Hepatocyte (in vitro differentiated cells): ENCODE measurements around the gene SLC25A40. TPM values are rescaled to one million over a fixed set of nuclear protein-coding genes. Genes with fewer than 3 reads are reported as not detected.
"Not testable (repeated sequence)": the region's sequence is repeated elsewhere in the genome, so short reads cannot be mapped to it uniquely, and the experiment has no call there.

ENCODE experiments used
- DNase-seq: peaks from one replicate; pipeline ENCODE4 v3.0.0-alpha.2; 2016; ENCODE audit warnings: low spot score
- H2AFZ ChIP-seq: fragments of 200-600 bp; sonication (generic); 2 replicates; pipeline ENCODE4 v1.6.0; 2016; ENCODE audit warnings: antibody characterized with exemption, mild to moderate bottlenecking
- H3K27ac ChIP-seq: fragments of 200-600 bp; sonication (generic); 2 replicates; pipeline ENCODE4 v1.5.1; 2016; ENCODE audit warnings: mild to moderate bottlenecking
- H3K27me3 ChIP-seq: fragments of 200-600 bp; sonication (generic); 2 replicates; pipeline ENCODE4 v1.6.1; 2016
- H3K36me3 ChIP-seq: fragments of 200-600 bp; sonication (generic); replicated peaks from 2 replicates; pipeline ENCODE4 v1.5.1; 2016; ENCODE audit warnings: low read depth; ENCODE audit not compliant: insufficient read depth
- H3K4me1 ChIP-seq: fragments of 200-600 bp; sonication (generic); 2 replicates; pipeline ENCODE4 v1.5.1; 2016; ENCODE audit warnings: mild to moderate bottlenecking, moderate library complexity; ENCODE audit not compliant: insufficient read depth
- H3K4me2 ChIP-seq: fragments of 200-600 bp; sonication (generic); 2 replicates; pipeline ENCODE4 v1.6.0; 2016
- H3K4me3 ChIP-seq: fragments of 200-600 bp; sonication (generic); 2 replicates; pipeline ENCODE4 v1.5.1; 2016; ENCODE audit warnings: mild to moderate bottlenecking
- H3K79me2 ChIP-seq: fragments of 200-600 bp; sonication (generic); 2 replicates; pipeline ENCODE4 v1.6.0; 2017; ENCODE audit warnings: mild to moderate bottlenecking
- H3K9me2 ChIP-seq: fragments of 200-600 bp; sonication (generic); replicated peaks from 2 replicates; pipeline ENCODE4 v1.6.0; 2017; ENCODE audit warnings: mild to moderate bottlenecking; ENCODE audit not compliant: insufficient read depth
- H3K9me3 ChIP-seq: fragments of 200-600 bp; sonication (generic); 2 replicates; pipeline ENCODE4 v1.5.1; 2016; ENCODE audit warnings: low read depth, mild to moderate bottlenecking
- H4K20me1 ChIP-seq: fragments of 200-600 bp; sonication (generic); 2 replicates; pipeline ENCODE4 v1.6.0; 2016; ENCODE audit warnings: mild to moderate bottlenecking; ENCODE audit not compliant: insufficient read depth, poor library complexity, severe bottlenecking
- CTCF ChIP-seq: fragments of 200-600 bp; sonication (generic); IDR thresholded peaks from 2 replicates; pipeline ENCODE4 v1.5.1; 2016; ENCODE audit warnings: antibody characterized with exemption, mild to moderate bottlenecking; ENCODE audit not compliant: poor library complexity
- EZH2 ChIP-seq: fragments of 200-600 bp; sonication (generic); IDR thresholded peaks from 2 replicates; pipeline ENCODE4 v1.6.1; 2016; ENCODE audit warnings: antibody characterized with exemption, mild to moderate bottlenecking, borderline replicate concordance
- EZH2phosphoT487 ChIP-seq: fragments of 200-600 bp; sonication (generic); IDR thresholded peaks from one replicate; pipeline ENCODE4 v1.6.1; 2018; ENCODE audit warnings: antibody characterized with exemption, mild to moderate bottlenecking, low read depth, moderate library complexity; ENCODE audit not compliant: unreplicated experiment, severe bottlenecking
- WGBS: methylation state at CpG from one replicate; pipeline ENCODE4 v1.1.6; 2016; ENCODE audit warnings: low lambda C conversion rate; ENCODE audit errors: missing lambda C conversion rate; 5-methylcytosine and 5-hydroxymethylcytosine counted together
- polyA plus RNA-seq: library from polyadenylated mRNA; unstranded; fragments of >200 nt; fragmentation: Nextera tagmentation; extraction: Ambion mirVana; gene quantifications from 2 replicates; pipeline ENCODE4 v1.2.1, GENCODE V29; 2016
- total RNA-seq: library from RNA; depleted of rRNA; stranded (reverse); fragments of >200 nt; gene quantifications from 2 replicates; pipeline ENCODE4 v1.2.3, GENCODE V29; 2014

Gene SLC25A40
- total and polyA plus RNA-seq, 2 experiments from 2014 or later = 10.8 to 58.3 TPM

GRCh38 chr7:87831097-87831496 is 45.1 kb downstream of the SLC25A40 start:
- no peak overlapping the region for H2AFZ ChIP-seq
- 67% methylated on average over 1 of the region's 1 CpG for WGBS
- H4K20me1 ChIP-seq = no peaks in the 10 kb centered on the region
- peaks cover 4% of the 10 kb centered on the region for H3K4me1 ChIP-seq
- no peak overlapping the region for H3K4me3 ChIP-seq
- no peaks in the 10 kb centered on the region for H3K9me2 ChIP-seq
- H3K79me2 ChIP-seq = no peaks in the 10 kb centered on the region
- DNase-seq = no peak
- H3K4me2 ChIP-seq = no peak overlapping the region
- H3K36me3 ChIP-seq = no peaks in the 10 kb centered on the region
- H3K9me3 ChIP-seq = no peaks in the 10 kb centered on the region
- no peak overlapping the region for H3K27ac ChIP-seq
- TF ChIP-seq CTCF (no peak), EZH2phosphoT487 (no peak), EZH2 (no peak)
- H3K27me3 ChIP-seq = no peaks in the 10 kb centered on the region

GRCh38 chr7:87828383-87828782 is 47.8 kb downstream of the SLC25A40 start:
- H3K36me3 ChIP-seq, H2AFZ ChIP-seq, H3K4me3 ChIP-seq, H3K4me1 ChIP-seq, H3K9me2 ChIP-seq, H3K27ac ChIP-seq, H4K20me1 ChIP-seq, H3K4me2 ChIP-seq, H3K9me3 ChIP-seq, H3K79me2 ChIP-seq, H3K27me3 ChIP-seq, DNase-seq: not testable (repeated sequence)
- WGBS = 78% methylated on average over 1 of the region's 1 CpG

GRCh38 chr7:87825369-87825768 is 50.8 kb downstream of the SLC25A40 start:
- not testable (repeated sequence) for DNase-seq, H3K4me1 ChIP-seq, H3K27ac ChIP-seq, H3K27me3 ChIP-seq, H3K79me2 ChIP-seq, H4K20me1 ChIP-seq, H3K36me3 ChIP-seq, H3K9me3 ChIP-seq, H3K9me2 ChIP-seq, H3K4me2 ChIP-seq, H2AFZ ChIP-seq, H3K4me3 ChIP-seq
- WGBS = 97% methylated on average over 2 of the region's 2 CpGs

GRCh38 chr7:87822056-87822455 is 54.1 kb downstream of the SLC25A40 start:
- not testable (repeated sequence) for H3K9me3 ChIP-seq, H3K27ac ChIP-seq, H3K4me3 ChIP-seq, H3K27me3 ChIP-seq, H3K4me1 ChIP-seq, H4K20me1 ChIP-seq, H3K9me2 ChIP-seq, H3K79me2 ChIP-seq, DNase-seq, H3K4me2 ChIP-seq, H3K36me3 ChIP-seq, H2AFZ ChIP-seq
- WGBS = 93% methylated on average over 4 of the region's 4 CpGs

- Histone ChIP-seq H3K27me3 (no peaks in the 10 kb centered on the region), H3K4me1 (no peaks in the 10 kb centered on the region), H4K20me1 (no peaks in the 10 kb centered on the region), H3K4me2 (no peak overlapping the region), H3K9me3 (no peaks in the 10 kb centered on the region), H3K4me3 (no peak overlapping the region), H3K36me3 (no peaks in the 10 kb centered on the region), H2AFZ (no peak overlapping the region), H3K79me2 (no peaks in the 10 kb centered on the region), H3K9me2 (no peaks in the 10 kb centered on the region), H3K27ac (no peak overlapping the region)
- TF ChIP-seq CTCF = no peak
- TF ChIP-seq EZH2 = no peak
- no peak for DNase-seq
Measured at GRCh38 chr7:87818336-87818735, 57.8 kb downstream of the SLC25A40 start.
